ENCODE measurements around the gene FAM237B. TPM values are rescaled to one million over a fixed set of nuclear protein-coding genes. Genes with fewer than 3 reads are reported as not detected.

Gene FAM237B
- total RNA-seq, 2 experiments from 2014 or later: not detected

DNA sequence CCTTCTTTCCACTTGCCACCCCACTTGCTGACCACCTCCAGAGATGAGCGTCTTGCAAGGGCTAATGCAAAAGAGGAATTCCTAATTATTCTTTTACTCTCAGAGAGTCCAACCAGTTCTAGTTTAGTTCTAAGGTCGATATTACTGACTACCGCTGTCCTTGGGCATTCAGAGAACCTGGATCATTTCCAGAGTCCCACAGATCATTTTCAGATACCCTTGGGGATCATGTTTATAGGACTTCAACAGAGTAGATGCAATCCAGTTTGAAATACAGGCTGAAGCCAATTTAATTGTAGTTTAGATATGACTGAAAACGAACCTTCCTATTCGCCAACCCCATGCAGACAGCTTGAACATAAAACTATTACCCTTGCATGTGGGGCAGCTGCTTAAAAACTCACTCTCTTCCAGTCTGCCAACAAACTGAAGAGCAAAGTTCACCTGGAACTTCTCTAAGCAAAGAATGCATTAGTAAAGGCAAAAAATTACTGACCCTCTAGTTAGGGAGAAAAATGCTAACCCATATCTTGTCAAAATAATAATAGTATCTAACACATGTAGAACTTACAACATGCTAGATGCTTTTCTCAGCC lies 53.7 kb downstream of the FAM237B start:
- no peak overlapping the region for H3K4me3 ChIP-seq (ENCODE audit: low read depth, low read length, poor library complexity, severe bottlenecking)
- ChIA-PET CTCF (ENCODE audit: unreplicated experiment) (no interaction called here), POLR2A (interaction anchor here (0.5 to 0.7 kb wide), 2 partner anchors 350 to 876 kb away, joined by 3 to 4 read pairs; no protein-coding TSS in a partner anchor)
- DNase-seq (ENCODE audit: low spot score): no peak
- TF ChIP-seq EZH2phosphoT487 (IDR thresholded peaks at IDR 0.05; ENCODE audit: borderline replicate concordance, low read depth, low read length) (no peak), CTCF (conservative IDR thresholded peaks at IDR 0.05; ENCODE audit: low read length) (no peak)
- no peak overlapping the region for H3K4me2 ChIP-seq (ENCODE audit: low read length)
- H2AFZ ChIP-seq (ENCODE audit: low read length): no peak overlapping the region
- H3K4me1 ChIP-seq (ENCODE audit: insufficient read depth, low read length, poor library complexity, severe bottlenecking): no peaks in the 10 kb centered on the region
- H3K79me2 ChIP-seq (ENCODE audit: insufficient read depth, low read depth, low read length): no peaks in the 10 kb centered on the region
- no peaks in the 10 kb centered on the region for H4K20me1 ChIP-seq (ENCODE audit: insufficient read depth, low read length)
- H3K9me3 ChIP-seq (ENCODE audit: low read length): no peaks in the 10 kb centered on the region
- intact Hi-C loops (cut with micrococcal nuclease; ENCODE audit: unreplicated experiment): no loop called here
- BruUV-seq (replicated peaks): no TSS peak
- no peaks in the 10 kb centered on the region for H3K36me3 ChIP-seq (ENCODE audit: insufficient read depth, low read length)
- no peaks in the 10 kb centered on the region for H3K9me2 ChIP-seq (ENCODE audit: insufficient read depth, low read length)
- no peak overlapping the region for H3K27ac ChIP-seq (ENCODE audit: low read depth, low read length, poor library complexity, severe bottlenecking)

- Histone ChIP-seq H3K79me2 (ENCODE audit: insufficient read depth, low read depth, low read length) (no peaks in the 10 kb centered on the region), H3K9me2 (ENCODE audit: insufficient read depth, low read length) (no peaks in the 10 kb centered on the region), H3K4me1 (ENCODE audit: insufficient read depth, low read length, poor library complexity, severe bottlenecking) (no peaks in the 10 kb centered on the region), H3K36me3 (ENCODE audit: insufficient read depth, low read length) (no peaks in the 10 kb centered on the region), H2AFZ (ENCODE audit: low read length) (no peak overlapping the region), H3K27ac (ENCODE audit: low read depth, low read length, poor library complexity, severe bottlenecking) (no peak overlapping the region), H3K4me3 (ENCODE audit: low read depth, low read length, poor library complexity, severe bottlenecking) (no peak overlapping the region), H3K9me3 (ENCODE audit: low read length) (no peaks in the 10 kb centered on the region), H4K20me1 (ENCODE audit: insufficient read depth, low read length) (no peaks in the 10 kb centered on the region), H3K4me2 (ENCODE audit: low read length) (no peak overlapping the region)
- intact Hi-C loops (cut with micrococcal nuclease; ENCODE audit: unreplicated experiment): no loop called here
- no peak for DNase-seq (ENCODE audit: low spot score)
- POLR2A ChIA-PET: interaction anchor here (0.5 to 0.7 kb wide), 2 partner anchors 349 to 877 kb away, joined by 3 to 4 read pairs; no protein-coding TSS in a partner anchor
- BruUV-seq (replicated peaks): no TSS peak
- CTCF ChIA-PET (ENCODE audit: unreplicated experiment): no interaction called here
- TF ChIP-seq EZH2phosphoT487 (IDR thresholded peaks at IDR 0.05; ENCODE audit: borderline replicate concordance, low read depth, low read length) (no peak), CTCF (conservative IDR thresholded peaks at IDR 0.05; ENCODE audit: low read length) (no peak)
Observed at GRCh38 chr7:90266808-90267207, 54.3 kb downstream of the FAM237B start.

Other genes starting within 250 kb of the FAM237B start
- gene STEAP1, start 166.8 kb downstream of the FAM237B start, total RNA-seq (2014; rRNA removed; shearing (Covaris generic)): not detected in 2 replicates
- not detected in 2 replicates for gene STEAP1, start 166.8 kb downstream of the FAM237B start, total RNA-seq (2022)
- not detected in 2 replicates for gene STEAP2, start 109.6 kb downstream of the FAM237B start, total RNA-seq (2014; rRNA removed; shearing (Covaris generic))
- not detected in 2 replicates for gene STEAP2, start 109.6 kb downstream of the FAM237B start, total RNA-seq (2022)
- not detected in 2 replicates for gene CFAP69, start 76.1 kb downstream of the FAM237B start, total RNA-seq (2014; rRNA removed; shearing (Covaris generic))
- not detected in 2 replicates for gene CFAP69, start 76.1 kb downstream of the FAM237B start, total RNA-seq (2022)
- gene GTPBP10, start 25.4 kb upstream of the FAM237B start, total RNA-seq (2014; rRNA removed; shearing (Covaris generic)): 13.1 and 16.5 TPM in 2 replicates
- 38.8 and 43.4 TPM in 2 replicates for gene GTPBP10, start 25.4 kb upstream of the FAM237B start, total RNA-seq (2022)
- 8.2 and 11.0 TPM in 2 replicates for gene CLDN12, start 82.2 kb upstream of the FAM237B start, total RNA-seq (2014; rRNA removed; shearing (Covaris generic))
- 17.0 and 20.4 TPM in 2 replicates for gene CLDN12, start 82.2 kb upstream of the FAM237B start, total RNA-seq (2022)
- gene PTTG1IP2, start 148.3 kb upstream of the FAM237B start, total RNA-seq (2014; rRNA removed; shearing (Covaris generic)): not detected in 2 replicates
- not detected in 2 replicates for gene PTTG1IP2, start 148.3 kb upstream of the FAM237B start, total RNA-seq (2022)

Data from OCI-LY7 (cell line).